Endothelial cell of umbilical vein (primary cell): ENCODE results near the gene ELP4. TPM values are rescaled to one million over a fixed set of nuclear protein-coding genes. Genes with fewer than 3 reads are reported as not detected.

Experiments
- BruUV-seq: library from RNA; stranded (reverse); fragments of 400-500 nt; replicated peaks from 2 replicates; lab custom pipeline; 2021; lab: Mats Ljungman, UMichigan
- CTCF ChIA-PET: fragments of 300-600, 350-600 bp; sonication (Branson Sonifier 250); formaldehyde crosslinking; loops from one replicate; lab custom pipeline; 2021; ENCODE audit warnings: antibody characterized with exemption, inconsistent platforms; lab: Charles Lee
- POLR2A ChIA-PET: fragments of 300-600, 350-600 bp; sonication (Branson Sonifier 250); formaldehyde crosslinking; loops from one replicate; lab custom pipeline; 2021; ENCODE audit warnings: antibody characterized with exemption, inconsistent platforms; lab: Charles Lee
- DNase-seq: peaks from one replicate; pipeline ENCODE4 v3.0.0-alpha.2; 2011; ENCODE audit warnings: low read depth, low spot score
- FAIRE-seq: peaks from 2 replicates; lab custom pipeline; 2011; peaks lifted over from hg19 to GRCh38; lab: Jason Lieb, UNC
- H2AFZ ChIP-seq: 2 replicates; pipeline ENCODE4 v1.6.0; 2012; ENCODE audit warnings: low read depth, low read length, control low read depth, inconsistent platforms
- H3K27ac ChIP-seq: 2 replicates; pipeline ENCODE4 v1.5.1; 2011; ENCODE audit warnings: low read depth, mild to moderate bottlenecking, control low read depth, low read length, moderate library complexity; ENCODE audit not compliant: insufficient read depth
- H3K27me3 ChIP-seq, 2 experiments: 2 replicates each; pipeline versions ENCODE4 v1.6.0 to v1.6.1; 2011; ENCODE audit warnings: low read length in 2 of 2, mixed read lengths in 1 of 2; ENCODE audit not compliant: control insufficient read depth in 2 of 2, insufficient read depth in 2 of 2
- H3K36me3 ChIP-seq, 2 experiments: 2 replicates in 1 of 2; 3 replicates in 1 of 2; pipeline ENCODE4 v1.5.1; 2011; ENCODE audit warnings: low read length in 2 of 2, mild to moderate bottlenecking in 1 of 2, moderate library complexity in 1 of 2; ENCODE audit not compliant: control insufficient read depth in 2 of 2, insufficient read depth in 2 of 2; ENCODE audit errors: extremely low read depth in 1 of 2
- H3K4me1 ChIP-seq: 3 replicates; pipeline ENCODE4 v1.5.1; 2011; ENCODE audit warnings: mild to moderate bottlenecking, low read length; ENCODE audit not compliant: control insufficient read depth, insufficient read depth; ENCODE audit errors: extremely low read depth
- H3K4me2 ChIP-seq: 2 replicates; pipeline ENCODE4 v1.6.1; 2011; ENCODE audit warnings: low read length, control low read depth, mixed read lengths; ENCODE audit not compliant: insufficient read depth
- H3K4me3 ChIP-seq, 3 experiments: fragments of 200-600 bp in 1 of 3; sonication (generic), shearing (Covaris generic) in 1 of 3; replicated peaks in 1 of 3; 2 replicates each; pipeline ENCODE4 v1.5.1; 2011 to 2016; ENCODE audit warnings: control low read depth in 3 of 3, low read length in 3 of 3, mild to moderate bottlenecking in 2 of 3, inconsistent platforms in 1 of 3, low read depth in 1 of 3, moderate library complexity in 1 of 3; ENCODE audit not compliant: insufficient read depth in 1 of 3
- H3K79me2 ChIP-seq: 2 replicates; pipeline ENCODE4 v1.6.0; 2012; ENCODE audit warnings: low read length, inconsistent platforms; ENCODE audit not compliant: control insufficient read depth, insufficient read depth
- H3K9ac ChIP-seq: replicated peaks from 2 replicates; pipeline ENCODE3; 2011; ENCODE audit warnings: low read length, control low read depth; ENCODE audit not compliant: insufficient read depth; ENCODE audit errors: extremely low read depth
- H3K9me1 ChIP-seq: replicated peaks from 3 replicates; pipeline ENCODE4 v1.6.0; 2011; ENCODE audit warnings: mild to moderate bottlenecking, low read length; ENCODE audit not compliant: control insufficient read depth, insufficient read depth; ENCODE audit errors: extremely low read depth
- H3K9me3 ChIP-seq: replicated peaks from 2 replicates; pipeline ENCODE4 v1.5.1; 2012; ENCODE audit warnings: low read length, inconsistent platforms; ENCODE audit not compliant: control insufficient read depth, insufficient read depth
- H4K20me1 ChIP-seq: replicated peaks from 2 replicates; pipeline ENCODE3; 2011; ENCODE audit warnings: mild to moderate bottlenecking, low read length; ENCODE audit not compliant: control insufficient read depth, insufficient read depth; ENCODE audit errors: extremely low read depth
- EZH2 ChIP-seq: IDR thresholded peaks from 2 replicates; pipeline ENCODE4 v1.6.1; 2012; ENCODE audit warnings: borderline replicate concordance, low read depth, mild to moderate bottlenecking, moderate library complexity, low read length, inconsistent platforms; ENCODE audit not compliant: severe bottlenecking
- FOS ChIP-seq: IDR thresholded peaks from 2 replicates; pipeline ENCODE4 v1.6.1; 2011; ENCODE audit warnings: mild to moderate bottlenecking, low read length, moderate library complexity, borderline replicate concordance; ENCODE audit not compliant: insufficient read depth
- GATA2 ChIP-seq: IDR thresholded peaks from 2 replicates; pipeline ENCODE4 v1.7.0; 2011; ENCODE audit warnings: low read depth, mild to moderate bottlenecking, moderate library complexity, mixed read lengths, low read length; ENCODE audit not compliant: insufficient read length, insufficient read depth
- JUN ChIP-seq: IDR thresholded peaks from 2 replicates; pipeline ENCODE4 v1.6.1; 2011; ENCODE audit warnings: borderline replicate concordance, low read depth; ENCODE audit not compliant: insufficient read length, insufficient read depth
- MYC ChIP-seq: IDR thresholded peaks from one replicate; pipeline ENCODE4 v1.6.1; 2011; ENCODE audit warnings: mild to moderate bottlenecking, low read depth, low read length
- POLR2A ChIP-seq: IDR thresholded peaks from 2 replicates; pipeline ENCODE4 v1.6.1; 2012; ENCODE audit warnings: low read depth, mild to moderate bottlenecking, control low read depth, low read length
- POLR2AphosphoS5 ChIP-seq: IDR thresholded peaks from 2 replicates; pipeline ENCODE4 v1.6.1; 2012; ENCODE audit warnings: low read depth, mild to moderate bottlenecking, control low read depth, low read length, moderate library complexity; ENCODE audit not compliant: insufficient read depth
- dilution Hi-C: fragments of 300-500 bp; cut with MboI; formaldehyde crosslinking; loops from one replicate; pipeline ENCODE4 v1.15.0; 2019; ENCODE audit warnings: low sequenced_read_pairs; ENCODE audit not compliant: extremely low pct_ligation_motif_present
- intact Hi-C: fragments of 100-400 bp; cut with micrococcal nuclease; formaldehyde crosslinking; loops from one replicate; pipeline ENCODE4 v1.10.0; 2022
- polyA plus RNA-seq, 4 experiments: library from polyadenylated mRNA; depleted of rRNA in 3 of 4; stranded (reverse) in 3 of 4; unstranded in 1 of 4; fragments of >200 nt; gene quantifications; 2 replicates each; pipeline versions ENCODE4 v1.2.1 to v1.2.3, GENCODE V29; 2011 to 2012; ENCODE audit warnings: missing spikeins in 1 of 4
- total RNA-seq: library from RNA; stranded (reverse); gene quantifications from 2 replicates; pipeline ENCODE4 v1.2.3, GENCODE V29; 2021
- TF ChIP-seq, protein P1 (sequence below), 2 donors: IDR thresholded peaks; 1 replicate in 1 of 2; 2 replicates in 1 of 2; pipeline ENCODE4 v1.5.1; 2011; ENCODE audit warnings: low read length in 2 of 2, mild to moderate bottlenecking in 2 of 2, moderate library complexity in 2 of 2, control low read depth in 1 of 2, inconsistent platforms in 1 of 2, low read depth in 1 of 2; ENCODE audit not compliant: insufficient read depth in 1 of 2; ENCODE audit errors: extremely low read depth in 1 of 2
- TF ChIP-seq, protein P2 (sequence below): IDR thresholded peaks from 2 replicates; pipeline ENCODE4 v1.6.1; 2011; ENCODE audit not compliant: insufficient read depth, insufficient read length

Gene ELP4
- total and polyA plus RNA-seq, 2 donors (not counting 3 experiments of a cell fraction or from before 2014, with no cell fraction given) = 11.6 to 16.3 TPM

DNA sequence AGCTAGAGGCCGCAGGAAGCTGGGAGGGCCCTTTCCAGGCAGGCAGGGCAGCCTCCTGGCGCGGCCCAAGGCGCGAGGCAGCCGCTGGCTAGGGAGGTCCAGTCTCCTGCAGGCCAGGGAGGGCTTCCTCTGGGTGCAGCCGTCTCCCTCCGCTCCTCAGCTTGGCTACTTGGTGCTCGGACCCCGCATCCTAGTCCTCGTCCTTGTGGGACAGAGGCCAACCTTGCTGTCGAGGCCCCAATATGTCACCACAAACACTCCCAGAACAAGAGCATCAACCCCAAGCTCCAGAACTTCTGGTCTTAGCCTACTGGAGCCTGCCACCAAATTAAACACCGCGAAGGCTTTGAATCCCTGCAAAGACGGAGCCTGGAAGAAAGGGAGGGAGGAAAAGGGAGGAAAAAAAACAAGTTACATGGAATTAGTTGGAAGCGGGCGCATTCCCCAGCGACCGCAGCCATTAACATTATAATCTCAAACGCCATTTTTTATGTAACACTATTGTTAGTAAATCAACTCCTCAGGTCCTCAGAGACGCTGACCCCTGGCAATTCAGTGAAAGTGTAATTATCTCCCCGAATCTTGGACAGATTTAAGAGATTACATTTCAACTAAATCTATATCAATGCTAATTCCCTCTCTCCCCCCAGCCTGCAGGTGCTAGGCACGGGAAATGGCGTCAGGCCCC is 314.2 kb downstream of the ELP4 start:
- H3K79me2 ChIP-seq = no peaks in the 10 kb centered on the region
- ChIA-PET POLR2A (no interaction called here), CTCF (no interaction called here)
- intact Hi-C loops (no loop called here), dilution Hi-C loops (no loop called here)
- no peak overlapping the region for H3K4me2 ChIP-seq
- H4K20me1 ChIP-seq = no peaks in the 10 kb centered on the region
- no peak for TF ChIP-seq JUN
- TF ChIP-seq POLR2A = no peak
- TF ChIP-seq, protein P1, sequence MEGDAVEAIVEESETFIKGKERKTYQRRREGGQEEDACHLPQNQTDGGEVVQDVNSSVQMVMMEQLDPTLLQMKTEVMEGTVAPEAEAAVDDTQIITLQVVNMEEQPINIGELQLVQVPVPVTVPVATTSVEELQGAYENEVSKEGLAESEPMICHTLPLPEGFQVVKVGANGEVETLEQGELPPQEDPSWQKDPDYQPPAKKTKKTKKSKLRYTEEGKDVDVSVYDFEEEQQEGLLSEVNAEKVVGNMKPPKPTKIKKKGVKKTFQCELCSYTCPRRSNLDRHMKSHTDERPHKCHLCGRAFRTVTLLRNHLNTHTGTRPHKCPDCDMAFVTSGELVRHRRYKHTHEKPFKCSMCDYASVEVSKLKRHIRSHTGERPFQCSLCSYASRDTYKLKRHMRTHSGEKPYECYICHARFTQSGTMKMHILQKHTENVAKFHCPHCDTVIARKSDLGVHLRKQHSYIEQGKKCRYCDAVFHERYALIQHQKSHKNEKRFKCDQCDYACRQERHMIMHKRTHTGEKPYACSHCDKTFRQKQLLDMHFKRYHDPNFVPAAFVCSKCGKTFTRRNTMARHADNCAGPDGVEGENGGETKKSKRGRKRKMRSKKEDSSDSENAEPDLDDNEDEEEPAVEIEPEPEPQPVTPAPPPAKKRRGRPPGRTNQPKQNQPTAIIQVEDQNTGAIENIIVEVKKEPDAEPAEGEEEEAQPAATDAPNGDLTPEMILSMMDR (IDR thresholded peaks at IDR 0.05; ENCODE audit: extremely low read depth in 1 of 2, insufficient read depth in 1 of 2, low read depth in 1 of 2, low read length in 2 of 2) = no peak
- no peak for TF ChIP-seq FOS
- TF ChIP-seq, protein P2, sequence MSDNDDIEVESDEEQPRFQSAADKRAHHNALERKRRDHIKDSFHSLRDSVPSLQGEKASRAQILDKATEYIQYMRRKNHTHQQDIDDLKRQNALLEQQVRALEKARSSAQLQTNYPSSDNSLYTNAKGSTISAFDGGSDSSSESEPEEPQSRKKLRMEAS = no peak
- TF ChIP-seq POLR2AphosphoS5 = no peak
- no peak for TF ChIP-seq EZH2
- no peak for TF ChIP-seq GATA2
- TF ChIP-seq MYC = no peak
- peaks cover 90 to 99% of the 10 kb centered on the region in 2 experiments for H3K27me3 ChIP-seq
- H3K36me3 ChIP-seq = no peaks in the 10 kb centered on the region
- H3K9me3 ChIP-seq = no peaks in the 10 kb centered on the region
- H3K4me1 ChIP-seq = peaks cover 3% of the 10 kb centered on the region
- H3K9ac ChIP-seq = no peak overlapping the region
- no peak overlapping the region for H3K27ac ChIP-seq
- no peak overlapping the region for H2AFZ ChIP-seq
- no peak for FAIRE-seq
- no TSS peak for BruUV-seq
- H3K9me1 ChIP-seq = no peaks in the 10 kb centered on the region
- DNase-seq = no peak
- no peak overlapping the region for H3K4me3 ChIP-seq
